UCSD-AML1 (cell line): ENCODE results near the gene RPL18A.

Source experiments
- DNase-seq: peaks from one replicate; lab custom pipeline; 2025; ENCODE audit not compliant: unreplicated experiment; lab: John Stamatoyannopoulos, UW

RPL18A gene

GRCh38 chr19:17841810-17842662, 17.7 kb upstream of the RPL18A start:
- DNase-seq, result peak; percentile 54

GRCh38 chr19:17842663-17843291, 16.9 kb upstream of the RPL18A start:
- no peak for DNase-seq

- no peak for DNase-seq
Observed at GRCh38 chr19:17843292-17843827, 16.4 kb upstream of the RPL18A start.

GRCh38 chr19:17843908-17844490, 15.7 kb upstream of the RPL18A start:
- no peak for DNase-seq

GRCh38 chr19:17846146-17846545, 13.6 kb upstream of the RPL18A start:
- DNase-seq, result no peak

- peak; percentile 92 for DNase-seq
Observed at GRCh38 chr19:17847538-17848366, 12.0 kb upstream of the RPL18A start, which contains the start of gene JAK3. Gene JAK3, minus strand, starts transcription at chr19:17847982. Its CDS starts 3,565 bp downstream, at chr19:17844417.

- DNase-seq, result peak; percentile 27
Observed at GRCh38 chr19:17848595-17849292, 11.0 kb upstream of the RPL18A start.

GRCh38 chr19:17854061-17854460, 5.6 kb upstream of the RPL18A start:
- DNase-seq, result no peak

- DNase-seq, result peak; percentile 87
Observed at GRCh38 chr19:17855280-17856152, 4.2 kb upstream of the RPL18A start.

GRCh38 chr19:17860331-17860992, 752 bp downstream of the RPL18A start:
- no peak for DNase-seq

- no peak for DNase-seq
Observed at GRCh38 chr19:17860993-17861360, 1.3 kb downstream of the RPL18A start.

- no peak for DNase-seq
Observed at GRCh38 chr19:17861542-17862402, 2.1 kb downstream of the RPL18A start.

GRCh38 chr19:17862711-17863519, 3.2 kb downstream of the RPL18A start:
- no peak for DNase-seq

- DNase-seq, result no peak
Observed at GRCh38 chr19:17863520-17864182, 3.9 kb downstream of the RPL18A start.

- DNase-seq, result no peak
Observed at GRCh38 chr19:17865364-17866311, 5.9 kb downstream of the RPL18A start.
